ENCODE results near the gene RBM23.
"Not testable (repeated sequence)": the region's sequence is repeated elsewhere in the genome, so short reads cannot be mapped to it uniquely, and the experiment has no call there.

RBM23 gene

DNA sequence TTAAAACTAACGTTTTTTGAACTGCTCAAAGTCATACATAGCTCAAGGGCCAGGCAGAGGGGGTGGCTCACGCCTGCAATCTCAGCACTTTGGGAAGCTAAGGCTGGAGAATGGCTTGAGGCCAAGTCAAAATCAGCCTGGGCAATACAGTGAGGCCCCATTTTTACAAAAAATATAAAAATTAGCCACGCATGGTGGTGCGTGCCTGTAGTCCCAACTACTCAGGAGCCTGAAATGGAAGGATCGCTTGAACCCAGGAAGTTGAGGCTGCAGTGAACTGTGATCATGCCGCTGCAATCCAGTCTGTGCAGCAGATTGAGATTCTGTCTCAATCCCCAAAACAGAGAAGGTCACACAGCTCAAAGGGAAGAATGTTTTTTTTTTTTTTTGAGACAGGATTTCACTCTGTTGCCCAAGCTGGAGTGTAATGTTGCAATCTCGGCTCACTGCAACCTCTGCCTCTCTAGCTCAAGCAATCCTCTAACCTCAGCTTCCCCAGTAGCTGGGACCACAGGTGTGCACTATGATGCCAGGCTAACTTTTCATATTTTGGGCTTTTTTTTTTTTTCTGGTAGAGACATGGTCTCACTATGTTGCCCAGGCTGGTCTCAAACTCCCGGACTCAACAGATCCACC lies 2.9 kb downstream of the RBM23 start:
- no peak for DNase-seq

DNA sequence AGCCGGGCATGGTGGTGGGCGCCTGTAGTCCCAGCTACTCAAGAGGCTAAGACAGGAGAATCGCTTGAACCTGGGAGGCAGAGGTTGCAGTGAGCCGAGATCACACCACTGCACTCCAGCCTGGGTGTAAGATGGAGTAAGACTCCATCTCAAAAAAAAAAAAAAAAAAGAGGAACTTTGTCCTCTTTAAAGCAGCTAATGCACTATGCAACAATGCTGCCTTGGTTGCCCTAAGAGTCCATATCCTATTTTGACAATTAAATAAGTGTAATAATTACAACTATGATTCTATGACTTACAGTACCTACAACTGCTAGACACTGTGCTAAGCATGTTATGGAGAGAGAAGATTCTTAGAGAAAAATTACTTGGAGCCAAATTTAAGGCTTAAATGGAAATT lies 4.1 kb downstream of the RBM23 start:
- not testable (repeated sequence) for DNase-seq

DNA sequence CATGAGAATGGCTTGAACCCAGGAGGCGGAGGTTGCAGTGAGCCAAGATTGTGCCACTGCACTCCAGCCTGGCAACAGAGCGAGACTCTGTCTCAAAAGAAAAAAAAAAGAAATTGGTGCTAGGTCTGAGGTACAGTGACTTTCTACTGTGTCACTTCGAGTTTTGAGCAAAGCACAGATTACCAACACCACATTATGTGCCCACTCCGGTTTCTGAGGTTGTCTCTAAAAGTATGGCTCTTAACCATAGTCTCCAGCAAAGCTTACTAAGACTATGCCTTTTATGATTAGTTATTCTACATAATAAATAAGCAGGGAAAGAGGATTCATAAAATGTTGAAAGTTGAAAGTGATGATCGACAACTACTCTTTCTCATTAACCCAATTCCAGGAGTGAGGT lies 8.0 kb downstream of the RBM23 start:
- no peak for DNase-seq

- no peak for DNase-seq
Observed at GRCh38 chr14:22908601-22909000, 10.3 kb downstream of the RBM23 start.

- DNase-seq, result no peak
Observed at GRCh38 chr14:22907429-22907828, 11.5 kb downstream of the RBM23 start.

- DNase-seq, result no peak
Observed at GRCh38 chr14:22906073-22906472, 12.9 kb downstream of the RBM23 start.

GRCh38 chr14:22905627-22906026 lies 13.3 kb downstream of the RBM23 start:
- DNase-seq, result no peak

GRCh38 chr14:22903742-22904087 lies 15.2 kb downstream of the RBM23 start:
- no peak for DNase-seq

- no peak for DNase-seq
Observed at GRCh38 chr14:22901799-22902198, 17.1 kb downstream of the RBM23 start.

DNA sequence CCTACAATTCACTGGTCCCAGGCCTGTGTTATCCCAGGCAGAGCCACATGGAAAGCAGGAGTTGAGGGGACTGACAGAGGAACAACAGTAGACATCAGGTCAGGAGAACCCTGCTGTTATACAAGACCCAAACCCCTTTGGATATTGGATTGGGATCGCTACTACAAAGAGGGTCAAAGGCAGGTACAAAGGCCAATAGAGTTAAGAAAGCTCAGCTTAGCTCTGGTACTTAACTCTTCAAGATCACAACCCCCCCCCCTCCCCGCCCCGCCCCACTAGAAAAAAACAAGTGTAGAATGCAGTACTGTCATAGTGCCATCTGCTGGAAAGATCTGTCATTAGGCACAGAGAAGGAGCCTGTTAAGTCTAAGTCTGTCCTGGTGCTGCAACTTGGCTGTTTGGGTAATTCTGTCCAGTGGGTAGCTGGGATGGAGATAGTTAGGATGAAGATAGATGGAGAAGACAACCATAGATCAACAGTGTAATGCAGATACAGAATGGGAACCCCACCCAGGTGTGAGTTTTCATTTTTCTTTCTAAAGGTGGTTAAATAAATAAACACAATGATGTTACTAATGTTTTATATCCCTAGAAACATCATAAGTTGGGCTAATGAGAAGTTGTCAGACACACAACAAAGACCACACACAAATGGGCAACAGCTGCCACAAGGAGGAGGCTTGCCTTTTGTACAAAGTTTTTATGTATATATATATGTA lies 18.7 kb downstream of the RBM23 start:
- DNase-seq, result peak; percentile 79

- DNase-seq, result no peak
Observed at GRCh38 chr14:22898302-22899090, 20.5 kb downstream of the RBM23 start.

- no peak for DNase-seq
Observed at GRCh38 chr14:22897357-22897756, 21.6 kb downstream of the RBM23 start.

- no peak for DNase-seq
Observed at GRCh38 chr14:22896760-22897159, 22.2 kb downstream of the RBM23 start.

DNA sequence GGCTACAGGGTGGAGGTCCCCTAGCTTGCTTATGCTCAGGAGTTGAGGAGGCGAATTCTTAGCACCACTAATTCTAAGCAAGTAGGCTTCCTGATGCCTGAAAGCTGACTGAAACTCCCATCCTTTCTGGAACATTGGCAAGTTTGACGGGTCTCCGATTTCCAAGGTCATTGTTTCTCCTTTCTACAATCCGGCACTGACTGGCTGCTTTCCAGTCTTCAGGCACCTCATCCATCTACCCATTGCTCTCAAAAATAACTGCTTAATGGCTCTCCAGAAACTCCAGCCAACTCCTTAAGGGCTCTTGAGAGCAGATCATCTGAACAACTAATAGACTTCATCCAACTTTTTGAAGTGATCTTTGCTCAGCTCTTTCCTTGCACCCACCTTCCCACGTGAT lies 22.6 kb downstream of the RBM23 start:
- DNase-seq, result no peak

- no peak for DNase-seq
Observed at GRCh38 chr14:22895402-22895801, 23.5 kb downstream of the RBM23 start.

DNA sequence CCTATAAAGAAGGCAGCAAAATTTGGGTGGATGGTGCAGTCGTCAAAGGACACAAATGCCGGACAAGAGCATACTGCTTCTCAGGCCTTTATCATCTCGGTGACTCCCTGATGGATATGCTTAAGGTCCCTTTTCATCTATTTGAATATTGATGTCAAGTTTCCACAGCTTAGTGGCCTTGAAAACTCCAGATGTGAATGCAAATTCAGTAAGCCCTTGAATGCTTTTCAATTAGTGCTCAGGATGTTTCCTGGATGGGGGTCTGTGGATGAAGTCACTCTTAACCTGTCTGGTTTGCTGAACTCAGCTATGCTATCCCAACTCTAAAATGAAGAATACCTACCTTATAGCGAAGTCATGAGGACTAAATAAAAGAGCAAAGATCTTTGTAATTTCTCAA lies 25.2 kb downstream of the RBM23 start:
- DNase-seq, result no peak

GRCh38 chr14:22892488-22892887 lies 26.5 kb downstream of the RBM23 start:
- DNase-seq, result no peak

GRCh38 chr14:22890416-22890815 lies 28.5 kb downstream of the RBM23 start:
- DNase-seq, result no peak

- peak; percentile 38 for DNase-seq
Observed at GRCh38 chr14:22888662-22889061, 30.3 kb downstream of the RBM23 start.

- peak; percentile 29 for DNase-seq
Observed at GRCh38 chr14:22887990-22888378, 31.0 kb downstream of the RBM23 start.

DNA sequence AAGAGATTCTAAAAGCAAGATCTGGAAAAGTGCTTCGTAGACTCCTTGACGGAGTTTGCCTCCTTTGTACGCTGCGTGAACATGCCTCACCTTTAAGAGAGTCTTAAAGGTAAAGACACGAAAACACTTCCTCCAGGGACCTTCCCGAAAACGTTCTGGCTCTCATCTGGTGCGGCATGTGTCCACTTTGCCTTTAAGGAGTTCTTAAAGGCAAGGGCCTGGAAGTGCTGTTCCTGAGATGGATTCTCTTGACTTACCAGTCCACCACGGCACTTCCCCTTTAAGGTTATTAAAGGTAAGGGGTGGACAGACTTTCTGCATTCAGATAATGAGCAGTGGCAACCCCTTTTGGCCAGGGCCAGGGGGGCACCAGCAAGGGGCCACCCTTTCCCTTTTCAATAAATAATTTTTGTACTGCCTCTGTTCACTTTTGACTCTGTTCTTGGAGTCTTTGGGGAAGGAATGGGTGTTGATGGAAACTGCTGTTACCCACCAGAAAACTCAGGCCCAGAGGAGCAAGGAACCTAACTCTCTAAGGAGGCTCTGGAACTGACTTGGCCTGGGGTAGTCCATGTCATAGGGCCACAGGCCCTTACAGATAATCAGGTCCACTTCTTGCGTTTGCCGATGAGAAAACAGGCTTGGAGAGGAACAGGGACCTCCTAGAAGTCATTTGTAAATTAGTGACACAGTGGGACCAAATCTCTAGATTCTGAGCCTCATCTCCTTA lies 31.5 kb downstream of the RBM23 start:
- peak; percentile 75 for DNase-seq

GRCh38 chr14:22886500-22887259 lies 32.3 kb downstream of the RBM23 start:
- DNase-seq, result peak; percentile 87

GRCh38 chr14:22885975-22886374 lies 33.0 kb downstream of the RBM23 start:
- DNase-seq, result no peak

Measured in CD4-positive, alpha-beta T cell treated with Interleukin-10 for 1 hour (primary cell).